Esophagus squamous epithelium (tissue), 4 donors: ENCODE data around the gene UBA7.

ENCODE experiments used
- POLR2A ChIP-seq, 4 donors: fragments of 450-650 bp; IDR thresholded peaks; one replicate each; pipeline ENCODE4 v1.6.1; 2017; ENCODE audit warnings: antibody characterized with exemption in 4 of 4, mild to moderate bottlenecking in 4 of 4, moderate library complexity in 3 of 4
- TF ChIP-seq, protein P1 (sequence below), 6 experiments: fragments of 450-650 bp in 4 of 6; fragments of 200-600 bp in 2 of 6; sonication (generic) in 2 of 6; IDR thresholded peaks; one replicate each; pipeline ENCODE4 v1.5.1; 2016 to 2019; ENCODE audit warnings: antibody characterized with exemption in 6 of 6, mild to moderate bottlenecking in 4 of 6, moderate library complexity in 4 of 6

DNA sequence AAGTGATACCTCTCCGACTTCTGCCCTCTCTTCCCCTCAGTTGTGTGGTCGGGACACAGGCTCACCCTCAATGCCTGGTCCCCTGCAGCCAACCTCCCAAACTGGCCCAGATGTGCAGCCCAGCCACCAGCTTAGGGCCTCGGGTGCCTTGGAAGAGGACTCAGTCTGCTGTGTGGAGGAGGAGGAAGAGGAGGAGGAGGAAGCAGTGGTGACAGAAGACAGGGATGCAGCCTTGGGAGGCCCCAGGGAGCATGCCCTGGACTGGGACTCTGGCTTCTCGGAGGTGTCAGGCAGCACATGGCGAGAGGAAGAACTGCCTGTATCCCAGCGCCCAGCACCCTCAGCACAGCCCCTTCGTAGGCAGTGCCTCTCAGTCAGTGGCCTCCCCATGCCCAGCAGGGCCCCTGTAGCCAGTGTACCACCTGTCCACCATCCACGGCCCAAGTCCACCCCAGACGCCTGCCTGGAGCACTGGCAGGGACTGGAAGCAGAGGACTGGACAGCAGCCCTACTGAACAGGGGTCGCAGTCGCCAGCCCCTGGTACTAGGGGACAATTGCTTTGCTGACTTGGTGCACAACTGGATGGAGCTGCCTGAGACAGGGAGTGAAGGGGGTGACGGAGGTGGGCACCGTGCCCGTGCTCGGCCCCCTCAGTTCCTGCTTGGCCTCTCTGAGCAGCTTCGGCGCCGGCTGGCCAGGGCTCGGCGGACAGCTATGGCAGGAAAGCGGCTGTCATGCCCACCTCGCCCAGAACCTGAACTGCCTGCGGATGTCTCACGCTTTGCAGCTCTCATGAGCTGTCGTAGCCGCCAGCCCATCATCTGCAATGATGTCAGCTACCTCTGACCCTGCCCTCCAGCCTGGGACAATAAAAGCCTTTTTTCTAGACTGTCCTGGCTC, 9.4 kb downstream of the UBA7 start:
- TF ChIP-seq, protein P1, sequence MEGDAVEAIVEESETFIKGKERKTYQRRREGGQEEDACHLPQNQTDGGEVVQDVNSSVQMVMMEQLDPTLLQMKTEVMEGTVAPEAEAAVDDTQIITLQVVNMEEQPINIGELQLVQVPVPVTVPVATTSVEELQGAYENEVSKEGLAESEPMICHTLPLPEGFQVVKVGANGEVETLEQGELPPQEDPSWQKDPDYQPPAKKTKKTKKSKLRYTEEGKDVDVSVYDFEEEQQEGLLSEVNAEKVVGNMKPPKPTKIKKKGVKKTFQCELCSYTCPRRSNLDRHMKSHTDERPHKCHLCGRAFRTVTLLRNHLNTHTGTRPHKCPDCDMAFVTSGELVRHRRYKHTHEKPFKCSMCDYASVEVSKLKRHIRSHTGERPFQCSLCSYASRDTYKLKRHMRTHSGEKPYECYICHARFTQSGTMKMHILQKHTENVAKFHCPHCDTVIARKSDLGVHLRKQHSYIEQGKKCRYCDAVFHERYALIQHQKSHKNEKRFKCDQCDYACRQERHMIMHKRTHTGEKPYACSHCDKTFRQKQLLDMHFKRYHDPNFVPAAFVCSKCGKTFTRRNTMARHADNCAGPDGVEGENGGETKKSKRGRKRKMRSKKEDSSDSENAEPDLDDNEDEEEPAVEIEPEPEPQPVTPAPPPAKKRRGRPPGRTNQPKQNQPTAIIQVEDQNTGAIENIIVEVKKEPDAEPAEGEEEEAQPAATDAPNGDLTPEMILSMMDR (IDR thresholded peaks at IDR 0.05): no peak
- TF ChIP-seq POLR2A (IDR thresholded peaks at IDR 0.05): no peak
